Measurements from ENCODE around the gene SMIM10L2A. TPM values are rescaled to one million over a fixed set of nuclear protein-coding genes. Genes with fewer than 3 reads are reported as not detected.

Gene SMIM10L2A
- total RNA-seq, 2 donors from 2014 or later, result 0.27 to 0.35 TPM

- Histone ChIP-seq H3K36me3 (no peaks in the 10 kb centered on the region), H3K9me3 (no peaks in the 10 kb centered on the region), H3K9ac (ENCODE audit: low read depth in 2 of 2, low read length in 2 of 2) (no peak overlapping the region), H3K27ac (no peak overlapping the region), H3K4me1 (no peaks in the 10 kb centered on the region), H3K4me3 (no peak overlapping the region), H3K27me3 (no peaks in the 10 kb centered on the region)
- DNase-seq, result no peak
- TF ChIP-seq, protein P1, sequence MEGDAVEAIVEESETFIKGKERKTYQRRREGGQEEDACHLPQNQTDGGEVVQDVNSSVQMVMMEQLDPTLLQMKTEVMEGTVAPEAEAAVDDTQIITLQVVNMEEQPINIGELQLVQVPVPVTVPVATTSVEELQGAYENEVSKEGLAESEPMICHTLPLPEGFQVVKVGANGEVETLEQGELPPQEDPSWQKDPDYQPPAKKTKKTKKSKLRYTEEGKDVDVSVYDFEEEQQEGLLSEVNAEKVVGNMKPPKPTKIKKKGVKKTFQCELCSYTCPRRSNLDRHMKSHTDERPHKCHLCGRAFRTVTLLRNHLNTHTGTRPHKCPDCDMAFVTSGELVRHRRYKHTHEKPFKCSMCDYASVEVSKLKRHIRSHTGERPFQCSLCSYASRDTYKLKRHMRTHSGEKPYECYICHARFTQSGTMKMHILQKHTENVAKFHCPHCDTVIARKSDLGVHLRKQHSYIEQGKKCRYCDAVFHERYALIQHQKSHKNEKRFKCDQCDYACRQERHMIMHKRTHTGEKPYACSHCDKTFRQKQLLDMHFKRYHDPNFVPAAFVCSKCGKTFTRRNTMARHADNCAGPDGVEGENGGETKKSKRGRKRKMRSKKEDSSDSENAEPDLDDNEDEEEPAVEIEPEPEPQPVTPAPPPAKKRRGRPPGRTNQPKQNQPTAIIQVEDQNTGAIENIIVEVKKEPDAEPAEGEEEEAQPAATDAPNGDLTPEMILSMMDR (IDR thresholded peaks at IDR 0.05), result no peak
- intact Hi-C loops (cut with DNase I), result no loop called here
Observed at GRCh38 chrX:135388841-135389240, 32.9 kb upstream of the SMIM10L2A start.

GRCh38 chrX:135389243-135389642 lies 32.5 kb upstream of the SMIM10L2A start:
- TF ChIP-seq, protein P1 (IDR thresholded peaks at IDR 0.05), result no peak
- no peak for DNase-seq
- Histone ChIP-seq H3K9me3 (no peaks in the 10 kb centered on the region), H3K36me3 (no peaks in the 10 kb centered on the region), H3K27me3 (no peaks in the 10 kb centered on the region), H3K4me3 (no peak overlapping the region), H3K9ac (ENCODE audit: low read depth in 2 of 2, low read length in 2 of 2) (no peak overlapping the region), H3K4me1 (no peaks in the 10 kb centered on the region), H3K27ac (no peak overlapping the region)
- intact Hi-C loops (cut with DNase I), result no loop called here

GRCh38 chrX:135389717-135390116 lies 32.0 kb upstream of the SMIM10L2A start:
- no peak overlapping the region for H3K4me3 ChIP-seq
- H3K36me3 ChIP-seq, result no peaks in the 10 kb centered on the region
- H3K27ac ChIP-seq, result no peak overlapping the region
- no peaks in the 10 kb centered on the region for H3K27me3 ChIP-seq
- TF ChIP-seq, protein P1 (IDR thresholded peaks at IDR 0.05), result no peak
- intact Hi-C loops (cut with DNase I), result no loop called here
- DNase-seq, result no peak
- no peak overlapping the region for H3K9ac ChIP-seq (ENCODE audit: low read depth in 2 of 2, low read length in 2 of 2)
- H3K4me1 ChIP-seq, result no peaks in the 10 kb centered on the region
- H3K9me3 ChIP-seq, result no peaks in the 10 kb centered on the region

DNA sequence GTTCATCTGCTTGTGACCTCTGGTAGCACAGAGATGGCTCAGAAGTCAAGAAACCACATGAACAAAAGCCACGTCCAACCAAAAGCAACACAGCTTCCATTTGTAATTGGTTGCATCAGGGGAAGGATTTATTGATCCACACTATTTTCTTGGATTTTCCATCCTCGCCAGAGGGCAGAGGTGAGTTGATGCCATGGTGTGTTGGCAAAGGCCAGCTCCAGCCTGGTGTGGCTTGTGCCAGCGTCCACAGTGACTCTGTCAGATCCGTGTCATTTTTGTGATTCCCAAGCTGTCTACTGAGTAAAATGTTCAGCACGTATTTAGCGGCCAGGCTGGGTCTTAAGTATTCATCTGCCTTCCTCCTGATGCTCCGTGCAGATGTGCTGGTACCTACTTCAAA lies 30.0 kb upstream of the SMIM10L2A start:
- Histone ChIP-seq H3K4me3 (no peak overlapping the region), H3K27ac (no peak overlapping the region), H3K27me3 (no peaks in the 10 kb centered on the region), H3K9ac (ENCODE audit: low read depth in 2 of 2, low read length in 2 of 2) (no peak overlapping the region), H3K36me3 (no peaks in the 10 kb centered on the region), H3K4me1 (no peaks in the 10 kb centered on the region), H3K9me3 (no peaks in the 10 kb centered on the region)
- intact Hi-C loops (cut with DNase I), result no loop called here
- no peak for DNase-seq
- TF ChIP-seq, protein P1 (IDR thresholded peaks at IDR 0.05), result no peak

GRCh38 chrX:135393051-135393450 lies 28.7 kb upstream of the SMIM10L2A start:
- Histone ChIP-seq H3K9me3 (no peaks in the 10 kb centered on the region), H3K27me3 (no peaks in the 10 kb centered on the region), H3K36me3 (no peaks in the 10 kb centered on the region), H3K4me1 (no peaks in the 10 kb centered on the region), H3K4me3 (no peak overlapping the region), H3K9ac (ENCODE audit: low read depth in 2 of 2, low read length in 2 of 2) (no peak overlapping the region), H3K27ac (no peak overlapping the region)
- TF ChIP-seq, protein P1 (IDR thresholded peaks at IDR 0.05), result no peak
- DNase-seq, result no peak
- intact Hi-C loops (cut with DNase I), result no loop called here

GRCh38 chrX:135395064-135395463 lies 26.7 kb upstream of the SMIM10L2A start:
- Histone ChIP-seq H3K9ac (ENCODE audit: low read depth in 2 of 2, low read length in 2 of 2) (no peak overlapping the region), H3K36me3 (no peaks in the 10 kb centered on the region), H3K4me1 (no peaks in the 10 kb centered on the region), H3K9me3 (no peaks in the 10 kb centered on the region), H3K27me3 (no peaks in the 10 kb centered on the region), H3K4me3 (no peak overlapping the region), H3K27ac (no peak overlapping the region)
- TF ChIP-seq, protein P1 (IDR thresholded peaks at IDR 0.05), result no peak
- intact Hi-C loops (cut with DNase I), result no loop called here
- no peak for DNase-seq

Data from colonic mucosa (tissue), 4 donors.